ENCODE measurements around the gene TIGD7. TPM values are rescaled to one million over a fixed set of nuclear protein-coding genes. Genes with fewer than 3 reads are reported as not detected.

The TIGD7 gene
- total and polyA plus RNA-seq, 2 of the 13 experiments (the other 11 are each of a cell fraction or from before 2014, with no cell fraction given): not detected

DNA sequence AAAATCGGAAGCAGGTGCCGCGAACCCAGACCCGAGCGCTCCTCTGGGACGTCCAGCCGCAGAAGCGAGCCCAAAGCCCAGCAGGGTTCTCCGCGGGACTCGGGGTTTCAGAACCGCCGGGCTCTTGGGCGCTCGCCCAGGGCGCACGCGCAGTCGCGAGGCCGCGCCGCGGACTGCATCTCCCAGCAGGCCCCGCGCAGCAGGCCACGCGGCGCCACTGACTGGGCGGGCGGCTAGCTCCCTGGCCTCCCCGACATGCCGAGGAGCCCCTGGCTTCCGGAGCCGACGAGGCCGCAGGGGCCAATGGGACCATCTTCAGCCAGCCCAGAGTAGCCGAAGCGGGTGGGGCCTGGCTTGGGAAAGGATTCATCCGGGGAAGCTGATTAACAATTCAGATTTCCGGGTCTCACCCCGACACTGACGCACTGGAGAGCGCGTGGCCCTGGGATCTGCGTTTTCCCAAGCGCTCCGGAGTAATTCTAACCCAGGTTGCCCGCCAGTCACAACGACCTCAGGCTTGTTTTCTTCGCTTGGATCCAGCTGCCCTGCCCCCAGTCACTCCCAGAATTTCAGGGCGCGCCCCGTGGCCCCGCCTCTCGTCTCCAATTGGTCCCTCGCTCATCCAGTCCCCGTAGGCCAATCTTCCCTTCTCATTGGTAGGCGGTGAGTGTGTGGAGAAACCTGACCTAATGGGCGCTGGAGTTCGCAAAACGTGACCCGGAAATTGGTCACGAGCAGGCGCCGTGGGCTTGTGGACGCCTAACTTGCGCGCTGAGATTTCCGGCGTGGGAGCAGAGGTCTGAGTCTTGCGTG, 22.3 kb downstream of the TIGD7 start, which contains the start of gene ZNF263 (continued):
- TF ChIP-seq, protein P1, sequence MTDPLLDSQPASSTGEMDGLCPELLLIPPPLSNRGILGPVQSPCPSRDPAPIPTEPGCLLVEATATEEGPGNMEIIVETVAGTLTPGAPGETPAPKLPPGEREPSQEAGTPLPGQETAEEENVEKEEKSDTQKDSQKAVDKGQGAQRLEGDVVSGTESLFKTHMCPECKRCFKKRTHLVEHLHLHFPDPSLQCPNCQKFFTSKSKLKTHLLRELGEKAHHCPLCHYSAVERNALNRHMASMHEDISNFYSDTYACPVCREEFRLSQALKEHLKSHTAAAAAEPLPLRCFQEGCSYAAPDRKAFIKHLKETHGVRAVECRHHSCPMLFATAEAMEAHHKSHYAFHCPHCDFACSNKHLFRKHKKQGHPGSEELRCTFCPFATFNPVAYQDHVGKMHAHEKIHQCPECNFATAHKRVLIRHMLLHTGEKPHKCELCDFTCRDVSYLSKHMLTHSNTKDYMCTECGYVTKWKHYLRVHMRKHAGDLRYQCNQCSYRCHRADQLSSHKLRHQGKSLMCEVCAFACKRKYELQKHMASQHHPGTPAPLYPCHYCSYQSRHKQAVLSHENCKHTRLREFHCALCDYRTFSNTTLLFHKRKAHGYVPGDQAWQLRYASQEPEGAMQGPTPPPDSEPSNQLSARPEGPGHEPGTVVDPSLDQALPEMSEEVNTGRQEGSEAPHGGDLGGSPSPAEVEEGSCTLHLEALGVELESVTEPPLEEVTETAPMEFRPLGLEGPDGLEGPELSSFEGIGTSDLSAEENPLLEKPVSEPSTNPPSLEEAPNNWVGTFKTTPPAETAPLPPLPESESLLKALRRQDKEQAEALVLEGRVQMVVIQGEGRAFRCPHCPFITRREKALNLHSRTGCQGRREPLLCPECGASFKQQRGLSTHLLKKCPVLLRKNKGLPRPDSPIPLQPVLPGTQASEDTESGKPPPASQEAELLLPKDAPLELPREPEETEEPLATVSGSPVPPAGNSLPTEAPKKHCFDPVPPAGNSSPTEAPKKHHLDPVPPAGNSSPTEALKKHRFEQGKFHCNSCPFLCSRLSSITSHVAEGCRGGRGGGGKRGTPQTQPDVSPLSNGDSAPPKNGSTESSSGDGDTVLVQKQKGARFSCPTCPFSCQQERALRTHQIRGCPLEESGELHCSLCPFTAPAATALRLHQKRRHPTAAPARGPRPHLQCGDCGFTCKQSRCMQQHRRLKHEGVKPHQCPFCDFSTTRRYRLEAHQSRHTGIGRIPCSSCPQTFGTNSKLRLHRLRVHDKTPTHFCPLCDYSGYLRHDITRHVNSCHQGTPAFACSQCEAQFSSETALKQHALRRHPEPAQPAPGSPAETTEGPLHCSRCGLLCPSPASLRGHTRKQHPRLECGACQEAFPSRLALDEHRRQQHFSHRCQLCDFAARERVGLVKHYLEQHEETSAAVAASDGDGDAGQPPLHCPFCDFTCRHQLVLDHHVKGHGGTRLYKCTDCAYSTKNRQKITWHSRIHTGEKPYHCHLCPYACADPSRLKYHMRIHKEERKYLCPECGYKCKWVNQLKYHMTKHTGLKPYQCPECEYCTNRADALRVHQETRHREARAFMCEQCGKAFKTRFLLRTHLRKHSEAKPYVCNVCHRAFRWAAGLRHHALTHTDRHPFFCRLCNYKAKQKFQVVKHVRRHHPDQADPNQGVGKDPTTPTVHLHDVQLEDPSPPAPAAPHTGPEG (CRISPR knock-in tag; IDR thresholded peaks at IDR 0.05): no peak
- TF ChIP-seq ZSCAN25 (CRISPR knock-in tag; IDR thresholded peaks at IDR 0.05) (no peak), RAD51 (IDR thresholded peaks at IDR 0.05; ENCODE audit: borderline replicate concordance) (peak; percentile 45; the same call in 1 of the 2 replicates), IKZF1 (IDR thresholded peaks at IDR 0.05) (no peak), ZNF816 (CRISPR knock-in tag; IDR thresholded peaks at IDR 0.05; ENCODE audit: borderline replicate concordance) (peak; percentile 44; the same call in 1 of the 2 replicates), ZNF383 (CRISPR knock-in tag; IDR thresholded peaks at IDR 0.05; ENCODE audit: borderline replicate concordance) (no peak), GABPA (IDR thresholded peaks at IDR 0.05; ENCODE audit: low read depth, low read length) (peak; percentile 84), GABPA (CRISPR knock-in tag; IDR thresholded peaks at IDR 0.05; ENCODE audit: low read depth) (peak; percentile 93), POLR2G (IDR thresholded peaks at IDR 0.05; ENCODE audit: low read depth, low read length) (peak; percentile 91), PLRG1 (conservative IDR thresholded peaks at IDR 0.05) (no peak), ATAD3A (CRISPR knock-in tag; IDR thresholded peaks at IDR 0.05) (no peak), ZNF121 (CRISPR knock-in tag; IDR thresholded peaks at IDR 0.05) (no peak; the same call in 1 of the 2 replicates), ZFAT (CRISPR knock-in tag; conservative IDR thresholded peaks at IDR 0.05) (no peak), ZNF337 (CRISPR knock-in tag; IDR thresholded peaks at IDR 0.05; ENCODE audit: borderline replicate concordance, low read depth) (no peak), ZNF75D (CRISPR knock-in tag; IDR thresholded peaks at IDR 0.05; ENCODE audit: borderline replicate concordance) (no peak), FOSL1 (CRISPR knock-in tag; IDR thresholded peaks at IDR 0.05; ENCODE audit: borderline replicate concordance) (no peak), NFRKB (IDR thresholded peaks at IDR 0.05) (no peak), ETV5 (CRISPR knock-in tag; IDR thresholded peaks at IDR 0.05; ENCODE audit: borderline replicate concordance) (peak; percentile 84), SPEN (CRISPR knock-in tag; IDR thresholded peaks at IDR 0.05; ENCODE audit: low read depth) (peak; percentile 87), MAFG (CRISPR knock-in tag; IDR thresholded peaks at IDR 0.05) (no peak)
- TF ChIP-seq, protein P2, sequence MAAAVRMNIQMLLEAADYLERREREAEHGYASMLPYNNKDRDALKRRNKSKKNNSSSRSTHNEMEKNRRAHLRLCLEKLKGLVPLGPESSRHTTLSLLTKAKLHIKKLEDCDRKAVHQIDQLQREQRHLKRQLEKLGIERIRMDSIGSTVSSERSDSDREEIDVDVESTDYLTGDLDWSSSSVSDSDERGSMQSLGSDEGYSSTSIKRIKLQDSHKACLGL (CRISPR knock-in tag; IDR thresholded peaks at IDR 0.05): peak; percentile 83
- TF ChIP-seq, protein P3, sequence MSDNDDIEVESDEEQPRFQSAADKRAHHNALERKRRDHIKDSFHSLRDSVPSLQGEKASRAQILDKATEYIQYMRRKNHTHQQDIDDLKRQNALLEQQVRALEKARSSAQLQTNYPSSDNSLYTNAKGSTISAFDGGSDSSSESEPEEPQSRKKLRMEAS (IDR thresholded peaks at IDR 0.05): peak; percentile 90
- TF ChIP-seq, protein P4, sequence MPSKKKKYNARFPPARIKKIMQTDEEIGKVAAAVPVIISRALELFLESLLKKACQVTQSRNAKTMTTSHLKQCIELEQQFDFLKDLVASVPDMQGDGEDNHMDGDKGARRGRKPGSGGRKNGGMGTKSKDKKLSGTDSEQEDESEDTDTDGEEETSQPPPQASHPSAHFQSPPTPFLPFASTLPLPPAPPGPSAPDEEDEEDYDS (CRISPR knock-in tag; IDR thresholded peaks at IDR 0.05): peak; percentile 88

All from HepG2 (cell line).